Measurements from ENCODE around the gene MSMB.
"Not testable (repeated sequence)": the region's sequence is repeated elsewhere in the genome, so short reads cannot be mapped to it uniquely, and the experiment has no call there.

Gene MSMB

GRCh38 chr10:46014206-46014605, 31.9 kb downstream of the MSMB start:
- TF ChIP-seq MYC (IDR thresholded peaks at IDR 0.05; ENCODE audit: low read depth, low read length) = no peak
- TF ChIP-seq MAX (IDR thresholded peaks at IDR 0.05; ENCODE audit: low read depth, low read length) = no peak
- TF ChIP-seq POLR2A (IDR thresholded peaks at IDR 0.05; ENCODE audit: extremely low read depth, insufficient read length) = no peak
- TF ChIP-seq CTCF (IDR thresholded peaks at IDR 0.05; ENCODE audit: low read depth, low read length) = no peak
- DNase-seq (ENCODE audit: low read depth) = no peak
- H3K4me3 ChIP-seq (ENCODE audit: low read depth, low read length) = no peak overlapping the region

GRCh38 chr10:46012746-46013145, 33.3 kb downstream of the MSMB start:
- H3K4me3 ChIP-seq (ENCODE audit: low read depth, low read length) = no peak overlapping the region
- TF ChIP-seq MAX (IDR thresholded peaks at IDR 0.05; ENCODE audit: low read depth, low read length) (no peak), MYC (IDR thresholded peaks at IDR 0.05; ENCODE audit: low read depth, low read length) (no peak)
- no peak for DNase-seq (ENCODE audit: low read depth)

GRCh38 chr10:46006219-46006618, 39.9 kb downstream of the MSMB start:
- no peak for DNase-seq (ENCODE audit: low read depth)
- no peak for TF ChIP-seq MAX (IDR thresholded peaks at IDR 0.05; ENCODE audit: low read depth, low read length)
- no peak for TF ChIP-seq MYC (IDR thresholded peaks at IDR 0.05; ENCODE audit: low read depth, low read length)
- TF ChIP-seq POLR2A (IDR thresholded peaks at IDR 0.05; ENCODE audit: extremely low read depth, insufficient read length) = no peak
- TF ChIP-seq CTCF (IDR thresholded peaks at IDR 0.05; ENCODE audit: low read depth, low read length) = no peak
- H3K4me3 ChIP-seq (ENCODE audit: low read depth, low read length) = no peak overlapping the region

- TF ChIP-seq CTCF (IDR thresholded peaks at IDR 0.05; ENCODE audit: low read depth, low read length) (no peak), MYC (IDR thresholded peaks at IDR 0.05; ENCODE audit: low read depth, low read length) (no peak), POLR2A (IDR thresholded peaks at IDR 0.05; ENCODE audit: extremely low read depth, insufficient read length) (no peak), MAX (IDR thresholded peaks at IDR 0.05; ENCODE audit: low read depth, low read length) (no peak)
- no peak for DNase-seq (ENCODE audit: low read depth)
- no peak overlapping the region for H3K4me3 ChIP-seq (ENCODE audit: low read depth, low read length)
Measured at GRCh38 chr10:46005383-46005782, 40.7 kb downstream of the MSMB start.

GRCh38 chr10:46004963-46005362, 41.1 kb downstream of the MSMB start:
- DNase-seq (ENCODE audit: low read depth) = no peak
- H3K4me3 ChIP-seq (ENCODE audit: low read depth, low read length) = no peak overlapping the region
- TF ChIP-seq CTCF (IDR thresholded peaks at IDR 0.05; ENCODE audit: low read depth, low read length) (no peak), POLR2A (IDR thresholded peaks at IDR 0.05; ENCODE audit: extremely low read depth, insufficient read length) (no peak), MAX (IDR thresholded peaks at IDR 0.05; ENCODE audit: low read depth, low read length) (no peak), MYC (IDR thresholded peaks at IDR 0.05; ENCODE audit: low read depth, low read length) (no peak)

GRCh38 chr10:46002916-46003693, 43.0 kb downstream of the MSMB start:
- TF ChIP-seq MYC (IDR thresholded peaks at IDR 0.05; ENCODE audit: low read depth, low read length) (no peak), MAX (IDR thresholded peaks at IDR 0.05; ENCODE audit: low read depth, low read length) (no peak), CTCF (IDR thresholded peaks at IDR 0.05; ENCODE audit: low read depth, low read length) (no peak), POLR2A (IDR thresholded peaks at IDR 0.05; ENCODE audit: extremely low read depth, insufficient read length) (no peak)
- no peak for DNase-seq (ENCODE audit: low read depth)
- H3K4me3 ChIP-seq (ENCODE audit: low read depth, low read length) = no peak overlapping the region

- not testable (repeated sequence) for DNase-seq (ENCODE audit: low read depth)
Measured at GRCh38 chr10:46002189-46002687, 43.8 kb downstream of the MSMB start.

More at GRCh38 chr10:46002189-46002687, 43.8 kb downstream of the MSMB start:
- H3K4me3 ChIP-seq (ENCODE audit: low read depth, low read length) = not testable (repeated sequence)

Measured in NB4 (cell line).